A549 (cell line): ENCODE results near the gene APOBEC3C.

Experiments
- CEBPB ChIP-seq, 2 experiments: fragments of >200 bp in 1 of 2; sonication (Bioruptor Twin) in 1 of 2; formaldehyde crosslinking in 1 of 2; IDR thresholded peaks; 2 replicates each; pipeline ENCODE4 v1.6.1; 2012 to 2016
- CTCF ChIP-seq: fragments of >200 bp; sonication (Bioruptor Twin); formaldehyde crosslinking; IDR thresholded peaks from 3 replicates; pipeline ENCODE4 v1.5.1; 2016
- FOSB ChIP-seq: fragments of 250-450 bp; sonication (Bioruptor Pico); IDR thresholded peaks from 2 replicates; pipeline ENCODE4 v1.5.0; 2020; ENCODE audit warnings: mild to moderate bottlenecking, moderate library complexity
- POLR2A ChIP-seq: IDR thresholded peaks from 2 replicates; pipeline ENCODE4 v1.6.1; 2012; ENCODE audit warnings: mild to moderate bottlenecking, low read length
- USF2 ChIP-seq: fragments of 450-650 bp; IDR thresholded peaks from 2 replicates; pipeline ENCODE4 v1.6.1; 2014; ENCODE audit warnings: antibody characterized with exemption

- TF ChIP-seq CTCF (no peak), POLR2A (no peak), CEBPB (IDR thresholded peaks at IDR 0.05) (no peak), USF2 (no peak), FOSB (CRISPR knock-in tag) (no peak)
These were observed 3.7 kb downstream of the APOBEC3C start for GRCh38 chr22:39017596-39018365.
